GM13976 (cell line): ENCODE measurements around the gene BCL11B.

ENCODE experiments used
- DNase-seq: peaks from one replicate; pipeline ENCODE4 v3.0.0; 2012; ENCODE audit warnings: low spot score
- CTCF ChIP-seq: IDR thresholded peaks from 2 replicates; pipeline ENCODE4 v1.5.1; 2012; ENCODE audit warnings: borderline replicate concordance, mild to moderate bottlenecking; ENCODE audit not compliant: insufficient read depth; ENCODE audit errors: extremely low read depth, missing control alignments, control extremely low read depth
- in situ Hi-C: fragments of 300-500 bp; cut with MboI; formaldehyde crosslinking; loops from one replicate; pipeline ENCODE4 v1.12.0; 2022; ENCODE audit warnings: low sequenced_read_pairs, mixed read lengths, inconsistent platforms; ENCODE audit not compliant: unreplicated experiment

The BCL11B gene

GRCh38 chr14:99255621-99256482 is 16.1 kb downstream of the BCL11B start:
- in situ Hi-C loops, result no loop called here
- DNase-seq, result no peak
- no peak for TF ChIP-seq CTCF

GRCh38 chr14:99254328-99255009 is 17.5 kb downstream of the BCL11B start:
- in situ Hi-C loops, result no loop called here
- no peak for DNase-seq
- TF ChIP-seq CTCF, result no peak

- DNase-seq, result no peak
- no peak for TF ChIP-seq CTCF
- in situ Hi-C loops, result no loop called here
Observed at GRCh38 chr14:99253890-99254289, 18.1 kb downstream of the BCL11B start.

GRCh38 chr14:99252940-99253868 is 18.8 kb downstream of the BCL11B start:
- in situ Hi-C loops, result no loop called here
- no peak for DNase-seq
- TF ChIP-seq CTCF, result no peak

- in situ Hi-C loops, result no loop called here
- no peak for DNase-seq
- TF ChIP-seq CTCF, result no peak
Observed at GRCh38 chr14:99252443-99252939, 19.5 kb downstream of the BCL11B start.

GRCh38 chr14:99251721-99252120 is 20.3 kb downstream of the BCL11B start:
- no peak for TF ChIP-seq CTCF
- DNase-seq, result no peak
- in situ Hi-C loops, result no loop called here
